Measurements from ENCODE around the gene TPH1. TPM values are rescaled to one million over a fixed set of nuclear protein-coding genes. Genes with fewer than 3 reads are reported as not detected.

TPH1 gene
- total RNA-seq, 1 experiment from 2014 or later, result 0.07 TPM

GRCh38 chr11:18088366-18088765, 42.3 kb upstream of the TPH1 start:
- CTCF ChIA-PET, result interaction anchor here (1.2 kb wide), 1 partner anchor 115 kb away, joined by 3 read pairs; no protein-coding TSS in a partner anchor
- TF ChIP-seq RORB (CRISPR knock-in tag; IDR thresholded peaks at IDR 0.05) (no peak), ZNF232 (CRISPR knock-in tag; IDR thresholded peaks at IDR 0.05) (no peak), MLX (CRISPR knock-in tag; IDR thresholded peaks at IDR 0.05) (no peak), ZNF263 (CRISPR knock-in tag; IDR thresholded peaks at IDR 0.05; ENCODE audit: low read depth) (no peak), JUN (CRISPR knock-in tag; IDR thresholded peaks at IDR 0.05) (no peak), MXD4 (CRISPR knock-in tag; IDR thresholded peaks at IDR 0.05; ENCODE audit: borderline replicate concordance) (no peak), FOXJ3 (CRISPR knock-in tag; IDR thresholded peaks at IDR 0.05; ENCODE audit: borderline replicate concordance) (no peak), ZNF425 (CRISPR knock-in tag; conservative IDR thresholded peaks at IDR 0.05) (no peak), ERG (CRISPR knock-in tag; IDR thresholded peaks at IDR 0.05) (no peak), ZNF671 (CRISPR knock-in tag; IDR thresholded peaks at IDR 0.05) (no peak)
- ATAC-seq, result no peak

GRCh38 chr11:18081551-18081950, 35.5 kb upstream of the TPH1 start:
- POLR2A ChIA-PET, result no interaction called here
- DNase-seq (ENCODE audit: low spot score), result no peak
- no peak for ATAC-seq
- Mint-ChIP-seq H3K27ac (no peak overlapping the region), H3K9me3 (no peaks in the 10 kb centered on the region; the same call in 1 of the 2 replicates), H3K4me1 (peaks cover 4% of the 10 kb centered on the region; the same call in 1 of the 2 replicates), H3K4me3 (no peak overlapping the region), H3K27me3 (ENCODE audit: low read depth) (no peaks in the 10 kb centered on the region), H3K36me3 (peaks cover 44% of the 10 kb centered on the region)
- CTCF ChIA-PET, result no interaction called here
- TF ChIP-seq ZNF512 (CRISPR knock-in tag; IDR thresholded peaks at IDR 0.05; ENCODE audit: borderline replicate concordance) (no peak), ZNF423 (CRISPR knock-in tag; IDR thresholded peaks at IDR 0.05) (no peak), ATF1 (CRISPR knock-in tag; IDR thresholded peaks at IDR 0.05) (no peak), MLX (CRISPR knock-in tag; IDR thresholded peaks at IDR 0.05) (no peak), PRRX2 (CRISPR knock-in tag; IDR thresholded peaks at IDR 0.05) (no peak), RORB (CRISPR knock-in tag; IDR thresholded peaks at IDR 0.05) (no peak), ZNF396 (CRISPR knock-in tag; IDR thresholded peaks at IDR 0.05; ENCODE audit: borderline replicate concordance) (no peak), ZNF317 (CRISPR knock-in tag; IDR thresholded peaks at IDR 0.05; ENCODE audit: borderline replicate concordance, low read depth) (no peak), ZBTB21 (CRISPR knock-in tag; IDR thresholded peaks at IDR 0.05; ENCODE audit: borderline replicate concordance) (no peak), ATF2 (CRISPR knock-in tag; IDR thresholded peaks at IDR 0.05; ENCODE audit: borderline replicate concordance, low read depth) (no peak), NR2C2 (CRISPR knock-in tag; IDR thresholded peaks at IDR 0.05) (no peak), ETV6 (CRISPR knock-in tag; IDR thresholded peaks at IDR 0.05) (no peak), ARID4B (CRISPR knock-in tag; IDR thresholded peaks at IDR 0.05; ENCODE audit: borderline replicate concordance) (no peak)

More at GRCh38 chr11:18088366-18088765, 42.3 kb upstream of the TPH1 start:
- peaks cover 4% of the 10 kb centered on the region; the same call in 1 of the 2 replicates for H3K4me1 Mint-ChIP-seq
- H3K36me3 Mint-ChIP-seq, result peaks cover 58% of the 10 kb centered on the region
- no peak overlapping the region for H3K4me3 Mint-ChIP-seq
- DNase-seq (ENCODE audit: low spot score), result no peak
- no peak overlapping the region for H3K27ac Mint-ChIP-seq
- H3K27me3 Mint-ChIP-seq (ENCODE audit: low read depth), result no peaks in the 10 kb centered on the region
- POLR2A ChIA-PET, result no interaction called here
- no peaks in the 10 kb centered on the region for H3K9me3 Mint-ChIP-seq
